Pulmonary artery endothelial cell (primary cell): Measurements from ENCODE around the gene SPINK4. TPM values are rescaled to one million over a fixed set of nuclear protein-coding genes. Genes with fewer than 3 reads are reported as not detected.

Source experiments
- DNase-seq: peaks from one replicate; pipeline ENCODE4 v3.0.0-alpha.2; 2011; ENCODE audit warnings: low read depth, low spot score
- total RNA-seq: library from RNA; depleted of rRNA; stranded (reverse); fragments of >200 nt; gene quantifications from 2 replicates; pipeline ENCODE4 v1.2.3, GENCODE V29; 2014

SPINK4 gene
- total RNA-seq, 1 donor from 2014 or later = not detected

GRCh38 chr9:33256236-33256635, 16.3 kb downstream of the SPINK4 start:
- DNase-seq = no peak

GRCh38 chr9:33257276-33257675, 17.3 kb downstream of the SPINK4 start:
- no peak for DNase-seq

GRCh38 chr9:33260372-33260771, 20.4 kb downstream of the SPINK4 start:
- no peak for DNase-seq

- no peak for DNase-seq
Observed at GRCh38 chr9:33263131-33264002, 23.4 kb downstream of the SPINK4 start.

- DNase-seq = no peak
Observed at GRCh38 chr9:33264003-33264472, 24.1 kb downstream of the SPINK4 start.

GRCh38 chr9:33264473-33265177, 24.7 kb downstream of the SPINK4 start, which contains the start of the genes BAG1 and CHMP5:
TSS of gene BAG1 (minus strand) at chr9:33264708.
TSS of gene CHMP5 (plus strand) at chr9:33265049. CDS start at chr9:33265079, 30 bp downstream.
- peak; percentile 98 for DNase-seq

- no peak for DNase-seq
Observed at GRCh38 chr9:33265211-33265865, 25.4 kb downstream of the SPINK4 start.

- no peak for DNase-seq
Observed at GRCh38 chr9:33267151-33267767, 27.3 kb downstream of the SPINK4 start.

- DNase-seq = no peak
Observed at GRCh38 chr9:33270146-33270545, 30.2 kb downstream of the SPINK4 start.

GRCh38 chr9:33272061-33272460, 32.1 kb downstream of the SPINK4 start:
- DNase-seq = no peak

- no peak for DNase-seq
Observed at GRCh38 chr9:33273266-33273971, 33.5 kb downstream of the SPINK4 start.

- DNase-seq = no peak
Observed at GRCh38 chr9:33273972-33274328, 34.0 kb downstream of the SPINK4 start.

- DNase-seq = no peak
Observed at GRCh38 chr9:33277484-33277883, 37.5 kb downstream of the SPINK4 start.

- no peak for DNase-seq
Observed at GRCh38 chr9:33285502-33285901, 45.5 kb downstream of the SPINK4 start.

- DNase-seq = peak; percentile 39
Observed at GRCh38 chr9:33287087-33287490, 47.1 kb downstream of the SPINK4 start.

GRCh38 chr9:33288235-33288634, 48.3 kb downstream of the SPINK4 start:
- DNase-seq = no peak

- DNase-seq = no peak
Observed at GRCh38 chr9:33288828-33289483, 49.0 kb downstream of the SPINK4 start.

- no peak for DNase-seq
Observed at GRCh38 chr9:33289496-33289895, 49.5 kb downstream of the SPINK4 start.

- DNase-seq = no peak
Observed at GRCh38 chr9:33289936-33290246, 49.9 kb downstream of the SPINK4 start.

GRCh38 chr9:33290247-33291030, 50.5 kb downstream of the SPINK4 start, which contains the start of gene NFX1:
TSS of gene NFX1 (plus strand) at chr9:33290516. CDS start at chr9:33290573, 57 bp downstream.
- DNase-seq = peak; percentile 93
